CD4-positive, alpha-beta T cell treated with Interleukin-6 for 4 hours (primary cell): ENCODE results near the gene SEMA4C.

Source experiments
- DNase-seq: peaks from one replicate; pipeline ENCODE4 v3.0.0-alpha.2; 2020; ENCODE audit warnings: mixed read lengths

SEMA4C gene

GRCh38 chr2:96839875-96840850 is 29.7 kb downstream of the SEMA4C start:
- no peak for DNase-seq

GRCh38 chr2:96839293-96839874 is 30.5 kb downstream of the SEMA4C start:
- peak; percentile 94 for DNase-seq

- no peak for DNase-seq
Measured at GRCh38 chr2:96838345-96839292, 31.3 kb downstream of the SEMA4C start.

- DNase-seq = no peak
Measured at GRCh38 chr2:96837575-96837974, 32.3 kb downstream of the SEMA4C start.

GRCh38 chr2:96835830-96836229 is 34.0 kb downstream of the SEMA4C start:
- DNase-seq = no peak

- DNase-seq = no peak
Measured at GRCh38 chr2:96832754-96833507, 36.9 kb downstream of the SEMA4C start.

GRCh38 chr2:96832408-96832753 is 37.5 kb downstream of the SEMA4C start:
- no peak for DNase-seq

- no peak for DNase-seq
Measured at GRCh38 chr2:96831679-96832078, 38.2 kb downstream of the SEMA4C start.

GRCh38 chr2:96830044-96830562 is 39.8 kb downstream of the SEMA4C start:
- DNase-seq = no peak

- DNase-seq = no peak
Measured at GRCh38 chr2:96828874-96829273, 41.0 kb downstream of the SEMA4C start.

GRCh38 chr2:96828436-96828835 is 41.4 kb downstream of the SEMA4C start:
- no peak for DNase-seq

- no peak for DNase-seq
Measured at GRCh38 chr2:96826546-96827278, 43.2 kb downstream of the SEMA4C start.

GRCh38 chr2:96825057-96825456 is 44.8 kb downstream of the SEMA4C start:
- no peak for DNase-seq

GRCh38 chr2:96824079-96824870 is 45.6 kb downstream of the SEMA4C start:
- DNase-seq = no peak

- no peak for DNase-seq
Measured at GRCh38 chr2:96823198-96823597, 46.7 kb downstream of the SEMA4C start.

- DNase-seq = no peak
Measured at GRCh38 chr2:96822786-96823185, 47.1 kb downstream of the SEMA4C start.

- no peak for DNase-seq
Measured at GRCh38 chr2:96821113-96821675, 48.7 kb downstream of the SEMA4C start.

- no peak for DNase-seq
Measured at GRCh38 chr2:96819876-96820511, 49.9 kb downstream of the SEMA4C start.

- DNase-seq = no peak
Measured at GRCh38 chr2:96819128-96819875, 50.6 kb downstream of the SEMA4C start.
